ENCODE data around the gene TOX3. TPM values are rescaled to one million over a fixed set of nuclear protein-coding genes. Genes with fewer than 3 reads are reported as not detected.

TOX3 gene
- total and polyA plus RNA-seq, 2 of the 13 experiments (the other 11 are each of a cell fraction or from before 2014, with no cell fraction given), result 14.5 to 98.6 TPM

DNA sequence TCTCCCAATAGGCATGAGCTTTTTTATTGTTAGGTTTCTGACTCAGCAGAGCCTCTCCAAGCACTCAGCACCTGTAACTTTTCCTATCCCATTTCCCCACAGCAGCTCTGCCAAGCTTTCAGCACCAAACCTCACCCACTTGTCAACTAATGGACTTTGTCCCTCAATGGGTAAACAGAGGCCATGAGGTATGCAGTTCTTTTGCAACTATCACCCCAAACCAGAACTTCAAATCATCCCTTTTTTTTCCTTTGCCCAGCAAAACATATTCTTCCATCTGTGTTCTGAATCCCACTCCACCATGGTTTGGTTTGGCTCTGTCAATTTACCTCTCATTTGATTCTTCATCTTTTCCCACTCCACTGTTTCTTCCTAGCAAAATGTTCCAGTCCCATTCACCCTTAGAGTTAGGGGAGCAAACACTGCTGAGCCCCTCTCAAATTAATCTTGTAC is 58.1 kb downstream of the TOX3 start (continued):
- peak; percentile 98 for TF ChIP-seq FOXA3 (CRISPR knock-in tag; IDR thresholded peaks at IDR 0.05)
- TF ChIP-seq ARNT2 (CRISPR knock-in tag; IDR thresholded peaks at IDR 0.05; ENCODE audit: low read depth), result no peak
- TF ChIP-seq ZEB1 (IDR thresholded peaks at IDR 0.05; ENCODE audit: insufficient replicate concordance, low read depth), result peak; percentile 69
- TF ChIP-seq, protein P1, sequence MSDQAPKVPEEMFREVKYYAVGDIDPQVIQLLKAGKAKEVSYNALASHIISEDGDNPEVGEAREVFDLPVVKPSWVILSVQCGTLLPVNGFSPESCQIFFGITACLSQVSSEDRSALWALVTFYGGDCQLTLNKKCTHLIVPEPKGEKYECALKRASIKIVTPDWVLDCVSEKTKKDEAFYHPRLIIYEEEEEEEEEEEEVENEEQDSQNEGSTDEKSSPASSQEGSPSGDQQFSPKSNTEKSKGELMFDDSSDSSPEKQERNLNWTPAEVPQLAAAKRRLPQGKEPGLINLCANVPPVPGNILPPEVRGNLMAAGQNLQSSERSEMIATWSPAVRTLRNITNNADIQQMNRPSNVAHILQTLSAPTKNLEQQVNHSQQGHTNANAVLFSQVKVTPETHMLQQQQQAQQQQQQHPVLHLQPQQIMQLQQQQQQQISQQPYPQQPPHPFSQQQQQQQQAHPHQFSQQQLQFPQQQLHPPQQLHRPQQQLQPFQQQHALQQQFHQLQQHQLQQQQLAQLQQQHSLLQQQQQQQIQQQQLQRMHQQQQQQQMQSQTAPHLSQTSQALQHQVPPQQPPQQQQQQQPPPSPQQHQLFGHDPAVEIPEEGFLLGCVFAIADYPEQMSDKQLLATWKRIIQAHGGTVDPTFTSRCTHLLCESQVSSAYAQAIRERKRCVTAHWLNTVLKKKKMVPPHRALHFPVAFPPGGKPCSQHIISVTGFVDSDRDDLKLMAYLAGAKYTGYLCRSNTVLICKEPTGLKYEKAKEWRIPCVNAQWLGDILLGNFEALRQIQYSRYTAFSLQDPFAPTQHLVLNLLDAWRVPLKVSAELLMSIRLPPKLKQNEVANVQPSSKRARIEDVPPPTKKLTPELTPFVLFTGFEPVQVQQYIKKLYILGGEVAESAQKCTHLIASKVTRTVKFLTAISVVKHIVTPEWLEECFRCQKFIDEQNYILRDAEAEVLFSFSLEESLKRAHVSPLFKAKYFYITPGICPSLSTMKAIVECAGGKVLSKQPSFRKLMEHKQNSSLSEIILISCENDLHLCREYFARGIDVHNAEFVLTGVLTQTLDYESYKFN (CRISPR knock-in tag; conservative IDR thresholded peaks at IDR 0.05), result peak; percentile 92
- TF ChIP-seq CREM (IDR thresholded peaks at IDR 0.05), result peak; percentile 78; the same call in 1 of the 2 replicates
- no peak for TF ChIP-seq CREM (CRISPR knock-in tag; IDR thresholded peaks at IDR 0.05)
- TF ChIP-seq PCBP1 (IDR thresholded peaks at IDR 0.05; ENCODE audit: borderline replicate concordance, low read depth, low read length), result no peak
- TF ChIP-seq, protein P2, sequence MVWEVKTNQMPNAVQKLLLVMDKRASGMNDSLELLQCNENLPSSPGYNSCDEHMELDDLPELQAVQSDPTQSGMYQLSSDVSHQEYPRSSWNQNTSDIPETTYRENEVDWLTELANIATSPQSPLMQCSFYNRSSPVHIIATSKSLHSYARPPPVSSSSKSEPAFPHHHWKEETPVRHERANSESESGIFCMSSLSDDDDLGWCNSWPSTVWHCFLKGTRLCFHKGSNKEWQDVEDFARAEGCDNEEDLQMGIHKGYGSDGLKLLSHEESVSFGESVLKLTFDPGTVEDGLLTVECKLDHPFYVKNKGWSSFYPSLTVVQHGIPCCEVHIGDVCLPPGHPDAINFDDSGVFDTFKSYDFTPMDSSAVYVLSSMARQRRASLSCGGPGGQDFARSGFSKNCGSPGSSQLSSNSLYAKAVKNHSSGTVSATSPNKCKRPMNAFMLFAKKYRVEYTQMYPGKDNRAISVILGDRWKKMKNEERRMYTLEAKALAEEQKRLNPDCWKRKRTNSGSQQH (CRISPR knock-in tag; IDR thresholded peaks at IDR 0.05; ENCODE audit: low read depth), result no peak; the same call in 1 of the 2 replicates
- TF ChIP-seq KDM4B (CRISPR knock-in tag; IDR thresholded peaks at IDR 0.05), result peak; percentile 80; the same call in 1 of the 2 replicates
- TF ChIP-seq SRSF9 (IDR thresholded peaks at IDR 0.05; ENCODE audit: borderline replicate concordance, insufficient read depth, low read depth, low read length, poor library complexity, severe bottlenecking), result no peak
- TF ChIP-seq ISX (CRISPR knock-in tag; conservative IDR thresholded peaks at IDR 0.05), result 0 out of 2 replicates have a peak, but pooled peaks have one; percentile 25
- TF ChIP-seq, protein P3, sequence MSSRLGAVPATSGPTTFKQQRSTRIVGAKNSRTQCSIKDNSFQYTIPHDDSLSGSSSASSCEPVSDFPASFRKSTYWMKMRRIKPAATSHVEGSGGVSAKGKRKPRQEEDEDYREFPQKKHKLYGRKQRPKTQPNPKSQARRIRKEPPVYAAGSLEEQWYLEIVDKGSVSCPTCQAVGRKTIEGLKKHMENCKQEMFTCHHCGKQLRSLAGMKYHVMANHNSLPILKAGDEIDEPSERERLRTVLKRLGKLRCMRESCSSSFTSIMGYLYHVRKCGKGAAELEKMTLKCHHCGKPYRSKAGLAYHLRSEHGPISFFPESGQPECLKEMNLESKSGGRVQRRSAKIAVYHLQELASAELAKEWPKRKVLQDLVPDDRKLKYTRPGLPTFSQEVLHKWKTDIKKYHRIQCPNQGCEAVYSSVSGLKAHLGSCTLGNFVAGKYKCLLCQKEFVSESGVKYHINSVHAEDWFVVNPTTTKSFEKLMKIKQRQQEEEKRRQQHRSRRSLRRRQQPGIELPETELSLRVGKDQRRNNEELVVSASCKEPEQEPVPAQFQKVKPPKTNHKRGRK (CRISPR knock-in tag; IDR thresholded peaks at IDR 0.05), result no peak
- TF ChIP-seq, protein P4, sequence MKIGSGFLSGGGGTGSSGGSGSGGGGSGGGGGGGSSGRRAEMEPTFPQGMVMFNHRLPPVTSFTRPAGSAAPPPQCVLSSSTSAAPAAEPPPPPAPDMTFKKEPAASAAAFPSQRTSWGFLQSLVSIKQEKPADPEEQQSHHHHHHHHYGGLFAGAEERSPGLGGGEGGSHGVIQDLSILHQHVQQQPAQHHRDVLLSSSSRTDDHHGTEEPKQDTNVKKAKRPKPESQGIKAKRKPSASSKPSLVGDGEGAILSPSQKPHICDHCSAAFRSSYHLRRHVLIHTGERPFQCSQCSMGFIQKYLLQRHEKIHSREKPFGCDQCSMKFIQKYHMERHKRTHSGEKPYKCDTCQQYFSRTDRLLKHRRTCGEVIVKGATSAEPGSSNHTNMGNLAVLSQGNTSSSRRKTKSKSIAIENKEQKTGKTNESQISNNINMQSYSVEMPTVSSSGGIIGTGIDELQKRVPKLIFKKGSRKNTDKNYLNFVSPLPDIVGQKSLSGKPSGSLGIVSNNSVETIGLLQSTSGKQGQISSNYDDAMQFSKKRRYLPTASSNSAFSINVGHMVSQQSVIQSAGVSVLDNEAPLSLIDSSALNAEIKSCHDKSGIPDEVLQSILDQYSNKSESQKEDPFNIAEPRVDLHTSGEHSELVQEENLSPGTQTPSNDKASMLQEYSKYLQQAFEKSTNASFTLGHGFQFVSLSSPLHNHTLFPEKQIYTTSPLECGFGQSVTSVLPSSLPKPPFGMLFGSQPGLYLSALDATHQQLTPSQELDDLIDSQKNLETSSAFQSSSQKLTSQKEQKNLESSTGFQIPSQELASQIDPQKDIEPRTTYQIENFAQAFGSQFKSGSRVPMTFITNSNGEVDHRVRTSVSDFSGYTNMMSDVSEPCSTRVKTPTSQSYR (CRISPR knock-in tag; IDR thresholded peaks at IDR 0.05; ENCODE audit: borderline replicate concordance), result peak; percentile 60; the same call in 1 of the 2 replicates
- peak; percentile 72 for TF ChIP-seq MEF2D (CRISPR knock-in tag; IDR thresholded peaks at IDR 0.05)
- peak; percentile 70 for TF ChIP-seq PPARG (CRISPR knock-in tag; conservative IDR thresholded peaks at IDR 0.05)
- TF ChIP-seq NFYC (CRISPR knock-in tag; IDR thresholded peaks at IDR 0.05), result no peak
- no peak for TF ChIP-seq THAP9 (CRISPR knock-in tag; IDR thresholded peaks at IDR 0.05; ENCODE audit: borderline replicate concordance)
